ENCODE measurements around the gene INPP5E.

The INPP5E gene

DNA sequence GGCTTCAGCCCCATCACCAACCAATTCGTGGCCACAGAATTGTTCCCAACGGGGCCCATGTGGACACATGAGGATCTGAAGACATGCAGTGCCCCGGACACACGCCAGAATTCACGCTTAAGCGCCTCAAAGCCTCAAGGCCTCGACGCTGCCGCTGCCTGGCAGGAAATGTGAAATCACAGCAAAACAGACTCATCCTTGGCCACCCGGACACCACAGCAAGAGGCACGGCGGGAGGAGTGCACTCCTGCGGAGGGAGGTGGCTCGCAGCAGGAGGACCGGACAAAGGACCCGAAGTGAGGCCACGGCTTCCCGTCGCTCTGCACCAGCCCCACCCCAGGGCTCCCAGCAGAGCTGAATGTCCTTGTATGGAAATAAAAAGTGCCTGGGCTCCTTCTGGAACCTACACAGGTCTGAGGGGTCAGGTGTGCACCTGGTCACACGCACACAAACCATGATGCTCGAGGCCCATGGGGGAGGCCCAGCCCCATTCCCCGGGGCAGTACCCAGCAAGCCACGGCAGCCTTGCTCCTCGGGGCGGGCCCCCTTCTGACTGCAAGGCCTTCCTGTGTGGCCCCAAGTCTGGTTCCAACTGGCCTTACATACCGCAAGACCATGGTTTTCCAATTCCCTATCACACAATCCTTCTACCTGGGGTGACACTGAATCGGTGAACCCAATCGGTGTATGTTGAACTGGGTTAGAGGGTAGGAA is 33.2 kb upstream of the INPP5E start:
- no peak for DNase-seq

DNA sequence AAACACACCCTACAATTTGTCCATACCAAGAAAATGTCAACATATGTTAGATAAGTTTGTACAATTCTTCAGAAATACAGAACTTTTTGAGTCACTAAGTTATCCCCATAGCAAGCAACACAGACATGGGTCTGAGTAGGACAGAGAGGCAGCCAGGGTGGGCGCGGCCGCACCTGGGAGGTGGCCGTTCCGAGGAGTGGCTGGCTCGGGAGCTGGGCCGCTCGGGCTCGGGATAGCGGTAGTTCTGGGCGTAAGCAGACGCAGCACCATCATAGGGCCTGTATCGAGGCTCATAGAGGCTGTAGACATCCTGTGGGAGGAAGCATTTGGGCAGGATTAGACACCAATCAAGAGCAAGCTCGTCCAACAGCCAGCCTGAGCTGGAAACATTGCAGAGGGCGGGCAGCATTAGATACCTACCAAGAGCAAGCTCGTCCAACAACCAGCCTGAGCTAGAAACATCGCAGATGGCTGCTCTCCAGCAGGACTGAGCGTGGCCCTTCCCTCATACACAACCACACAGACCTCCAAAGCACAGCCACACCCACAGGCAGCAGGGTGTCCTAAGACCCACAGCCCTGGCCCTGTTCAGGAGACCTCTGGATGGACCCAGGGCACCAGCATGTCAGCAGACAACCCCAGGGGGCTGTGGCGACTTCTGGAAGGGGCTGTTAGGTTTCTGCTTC is 32.3 kb upstream of the INPP5E start:
- DNase-seq: no peak

- DNase-seq: no peak
Observed at GRCh38 chr9:136470792-136471469, 31.3 kb upstream of the INPP5E start.

GRCh38 chr9:136470356-136470755 is 30.7 kb upstream of the INPP5E start:
- no peak for DNase-seq

DNA sequence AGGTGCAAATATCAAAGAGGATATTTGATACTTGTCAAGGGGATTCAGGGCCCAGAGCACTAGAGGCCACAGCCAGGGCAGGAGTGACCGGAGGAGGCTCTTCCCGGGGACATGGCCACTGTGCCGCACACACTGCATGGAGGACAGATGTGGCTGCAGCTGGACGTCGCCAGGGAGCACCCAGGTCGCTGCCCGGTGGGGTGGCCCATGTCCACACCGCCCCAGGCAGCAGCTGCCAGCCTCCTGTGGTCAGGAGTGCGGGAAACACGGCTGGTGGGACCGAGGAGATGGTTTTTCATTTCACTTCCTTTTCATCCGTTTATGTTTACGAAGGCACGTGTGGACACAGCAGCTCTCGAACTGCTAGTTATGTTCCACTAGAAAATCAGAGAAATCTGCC is 28.1 kb upstream of the INPP5E start:
- no peak for DNase-seq

GRCh38 chr9:136466155-136466541 is 26.5 kb upstream of the INPP5E start:
- no peak for DNase-seq

GRCh38 chr9:136465500-136466154 is 26.0 kb upstream of the INPP5E start:
- DNase-seq: no peak

- no peak for DNase-seq
Observed at GRCh38 chr9:136464241-136464640, 24.6 kb upstream of the INPP5E start.

DNA sequence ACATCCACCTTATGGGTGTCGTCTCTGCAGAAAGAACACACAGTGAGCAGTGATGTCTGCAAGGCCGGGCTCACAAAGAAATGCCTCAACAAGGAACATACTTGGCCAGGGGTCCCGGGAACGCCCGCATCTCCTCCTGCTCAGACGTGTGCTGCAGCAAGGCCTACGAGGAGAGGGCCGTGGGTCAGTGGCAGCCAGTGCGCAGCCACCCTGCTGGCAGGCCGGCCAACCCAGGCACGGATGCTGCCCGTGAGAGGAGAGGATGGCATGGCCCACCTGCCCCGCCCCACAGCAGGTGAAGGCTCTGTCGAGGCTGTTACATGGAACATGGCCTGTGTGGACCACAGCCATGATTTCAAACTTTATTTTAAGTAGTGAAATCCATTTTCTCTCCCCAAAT is 23.9 kb upstream of the INPP5E start:
- DNase-seq: no peak

DNA sequence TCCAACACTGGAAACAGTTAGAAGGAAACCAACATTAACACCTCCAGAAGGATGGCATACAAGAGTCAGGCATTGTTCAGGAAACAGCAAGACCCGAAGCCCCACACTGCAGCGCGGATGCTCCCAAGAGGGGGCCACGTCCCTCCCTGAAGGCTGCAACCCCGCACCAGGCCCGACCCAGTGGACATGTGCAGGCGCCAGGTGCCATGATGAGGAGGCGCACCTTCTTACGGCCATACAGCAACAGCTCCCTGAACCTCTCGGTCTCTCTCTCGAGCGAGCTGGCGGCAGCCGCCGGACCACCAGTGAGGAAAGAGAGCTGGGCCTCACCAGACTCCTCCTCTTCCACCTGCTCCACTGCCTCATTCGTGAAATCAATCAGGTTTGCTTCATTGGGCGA is 23.0 kb upstream of the INPP5E start:
- no peak for DNase-seq

GRCh38 chr9:136460772-136461325 is 21.2 kb upstream of the INPP5E start:
- no peak for DNase-seq

GRCh38 chr9:136459425-136459824 is 19.8 kb upstream of the INPP5E start:
- DNase-seq: no peak

GRCh38 chr9:136457326-136457725 is 17.7 kb upstream of the INPP5E start:
- DNase-seq: no peak

- no peak for DNase-seq
Observed at GRCh38 chr9:136456258-136456657, 16.6 kb upstream of the INPP5E start.

DNA sequence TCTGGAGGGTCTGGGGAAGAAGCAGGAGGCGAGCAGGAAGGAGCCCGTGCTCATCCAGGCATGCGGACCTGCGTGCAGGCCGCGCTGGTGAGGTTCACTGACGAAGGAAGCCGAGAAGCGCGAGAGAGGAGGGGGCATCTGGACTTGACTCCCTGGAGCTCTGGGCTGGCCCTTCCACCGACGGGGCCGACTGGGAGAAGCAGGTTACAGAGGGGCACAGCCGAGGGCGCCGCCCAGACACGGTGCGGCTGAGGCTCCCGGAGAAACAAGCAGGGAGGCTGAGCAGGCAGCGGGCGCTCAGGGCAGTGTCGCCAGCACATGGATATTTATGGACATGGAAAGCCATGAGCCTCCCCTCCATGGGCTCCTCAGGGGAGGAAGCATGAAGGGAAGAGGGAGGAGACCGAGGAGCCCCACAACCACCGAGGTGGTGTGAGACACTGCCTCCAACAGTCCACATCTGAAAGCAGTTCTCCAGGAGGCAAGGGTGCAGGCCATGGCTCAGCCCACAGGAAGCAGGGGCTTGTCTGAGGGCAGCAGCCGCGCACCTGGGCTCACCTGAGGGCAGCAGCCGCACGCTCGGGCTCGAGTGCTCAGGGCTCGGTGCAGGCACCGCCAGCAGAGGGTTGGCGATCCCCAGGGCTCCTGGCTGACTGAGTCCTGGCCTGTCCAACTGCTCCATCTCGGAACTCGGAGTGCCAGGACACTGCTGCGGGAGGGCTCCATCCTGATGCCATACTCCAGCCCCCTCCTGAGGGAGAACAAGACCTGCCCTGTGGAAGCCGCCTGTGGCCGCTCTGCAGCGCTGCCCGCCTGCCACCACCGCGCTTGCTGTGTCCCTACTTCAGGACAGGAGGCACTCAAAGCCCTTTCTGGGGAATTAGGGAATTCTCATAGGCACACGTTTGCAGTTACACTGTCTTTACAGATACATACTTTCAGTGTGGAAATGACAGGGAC is 15.7 kb upstream of the INPP5E start:
- no peak for DNase-seq

- DNase-seq: no peak
Observed at GRCh38 chr9:136454026-136454796, 14.6 kb upstream of the INPP5E start.

GRCh38 chr9:136453326-136453725 is 13.7 kb upstream of the INPP5E start:
- no peak for DNase-seq

DNA sequence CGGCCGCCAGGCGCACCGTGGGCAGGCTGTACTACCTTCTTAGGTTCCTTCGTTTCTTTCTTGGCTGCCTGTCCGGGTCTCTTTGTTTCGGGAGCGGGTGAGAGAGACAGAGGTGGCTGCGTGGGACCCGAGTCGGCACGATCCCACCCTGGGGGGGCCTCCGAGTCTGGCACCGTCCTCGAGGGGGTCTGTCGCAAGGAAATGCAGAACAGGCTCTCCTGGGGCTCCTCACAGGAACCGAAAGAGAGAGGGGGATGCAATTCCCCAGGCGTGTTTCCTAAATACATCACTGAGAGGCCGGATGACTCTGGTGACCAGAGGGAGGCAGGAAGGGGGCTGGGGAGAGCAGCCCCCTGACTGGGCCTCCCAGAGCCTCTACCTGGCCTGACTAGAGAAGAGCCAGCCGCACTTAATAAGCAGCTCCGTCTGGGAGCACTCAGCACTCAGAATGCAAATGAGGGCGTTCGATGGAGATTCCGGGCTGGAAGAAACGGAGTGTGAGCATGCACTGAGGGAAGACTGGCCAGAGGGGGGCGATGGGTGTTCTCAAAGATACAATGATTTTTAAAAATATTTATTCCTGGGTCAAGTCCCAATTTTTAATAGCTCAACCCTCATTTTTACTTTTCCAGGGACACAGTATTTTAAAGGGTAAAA is 11.7 kb upstream of the INPP5E start:
- no peak for DNase-seq

DNA sequence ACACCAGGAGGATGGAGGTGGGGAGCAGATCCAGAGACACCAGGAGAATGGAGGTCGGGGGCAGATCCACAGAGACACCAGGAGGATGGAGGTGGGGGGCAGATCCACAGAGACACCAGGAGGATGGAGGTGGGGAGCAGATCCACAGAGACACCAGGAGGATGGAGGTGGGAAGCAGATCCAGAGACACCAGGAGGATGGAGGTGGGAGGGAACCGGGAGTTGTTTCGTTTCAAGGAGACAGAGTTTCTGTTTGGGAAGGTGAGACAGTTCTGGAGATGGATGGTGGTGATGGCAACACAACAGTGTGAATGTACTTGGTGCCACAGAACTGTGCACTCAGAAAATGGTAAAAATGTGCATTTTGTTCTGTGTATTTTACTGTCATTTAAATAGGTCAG is 9.0 kb upstream of the INPP5E start:
- no peak for DNase-seq

DNA sequence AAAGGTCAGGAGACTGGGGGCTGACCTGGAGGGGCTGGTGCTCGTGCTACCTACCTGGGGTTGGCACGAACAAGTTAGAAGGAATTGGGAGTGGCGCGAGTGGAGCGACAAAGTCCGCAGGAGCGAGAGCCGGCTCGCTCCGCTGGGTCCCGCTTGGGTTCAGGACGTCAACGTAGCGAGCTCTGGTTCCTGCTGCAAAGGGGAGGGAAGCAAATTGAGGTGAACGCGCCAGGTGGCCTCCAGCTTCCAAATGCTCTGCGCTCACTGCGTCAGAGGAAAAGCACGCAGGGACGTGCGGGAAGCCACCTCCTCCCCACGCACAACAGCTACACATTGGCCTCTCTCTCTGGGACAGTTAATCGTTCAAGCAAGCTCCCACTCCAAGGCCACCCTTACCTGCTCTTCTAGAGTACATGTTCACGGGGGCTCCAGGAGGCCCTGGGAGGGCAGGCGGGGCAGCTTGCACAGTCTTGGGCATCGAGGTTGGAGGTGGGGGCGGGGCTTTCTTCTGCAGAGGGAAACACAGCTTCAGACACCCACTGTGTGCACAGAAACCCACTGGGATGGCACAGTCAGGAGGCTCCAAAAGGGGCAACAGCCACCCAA is 7.6 kb upstream of the INPP5E start:
- DNase-seq: no peak
